KMS-11 (cell line): Measurements from ENCODE around the gene ESRRB.

Experiments
- H2AFZ ChIP-seq: fragments of 200-600 bp; sonication (generic); 2 replicates; pipeline ENCODE4 v1.6.1; 2016; ENCODE audit warnings: antibody characterized with exemption, mixed run types, low read depth
- H3K27ac ChIP-seq: fragments of 200-600 bp; sonication (generic); 2 replicates; pipeline ENCODE4 v1.6.1; 2016; ENCODE audit warnings: mild to moderate bottlenecking, mixed run types
- H3K27me3 ChIP-seq: fragments of 200-600 bp; sonication (generic); 2 replicates; pipeline ENCODE4 v1.6.1; 2017; ENCODE audit warnings: mild to moderate bottlenecking, low read depth, mixed run types, moderate library complexity; ENCODE audit not compliant: insufficient read depth
- H3K36me3 ChIP-seq: fragments of 200-600 bp; sonication (generic); 2 replicates; pipeline ENCODE4 v1.6.1; 2017; ENCODE audit warnings: mild to moderate bottlenecking, mixed run types; ENCODE audit not compliant: insufficient read depth
- H3K4me1 ChIP-seq: fragments of 200-600 bp; sonication (generic); 2 replicates; pipeline ENCODE4 v1.6.1; 2016; ENCODE audit warnings: mild to moderate bottlenecking, low read depth, mixed run types; ENCODE audit not compliant: poor library complexity, severe bottlenecking
- H3K4me2 ChIP-seq: fragments of 200-600 bp; sonication (generic); 2 replicates; pipeline ENCODE4 v1.7.0; 2016; ENCODE audit warnings: mild to moderate bottlenecking, mixed run types
- H3K4me3 ChIP-seq: fragments of 200-600 bp; sonication (generic); IDR thresholded peaks from 2 replicates; pipeline ENCODE4 v1.6.1; 2017; ENCODE audit warnings: low read depth, low read length, mixed read lengths; ENCODE audit not compliant: insufficient read depth
- H3K79me2 ChIP-seq: fragments of 200-600 bp; sonication (generic); 2 replicates; pipeline ENCODE4 v1.6.1; 2016; ENCODE audit warnings: low read depth, mixed run types; ENCODE audit not compliant: insufficient read depth
- H3K9ac ChIP-seq: fragments of 200-600 bp; sonication (generic); 2 replicates; pipeline ENCODE4 v1.6.1; 2016; ENCODE audit warnings: mild to moderate bottlenecking, mixed run types
- H4K20me1 ChIP-seq: fragments of 200-600 bp; sonication (generic); 2 replicates; pipeline ENCODE4 v1.6.1; 2016; ENCODE audit warnings: mild to moderate bottlenecking, mixed run types; ENCODE audit not compliant: insufficient read depth
- CTCF ChIP-seq: fragments of 200-600 bp; sonication (generic); conservative IDR thresholded peaks from 2 replicates; pipeline ENCODE4 v1.6.1; 2017; ENCODE audit warnings: low read depth, mild to moderate bottlenecking, antibody characterized with exemption, low read length, moderate library complexity, mixed read lengths

Gene ESRRB

GRCh38 chr14:76462330-76462729, 86.4 kb downstream of the ESRRB start:
- H3K4me2 ChIP-seq = no peak overlapping the region
- H3K27ac ChIP-seq = no peak overlapping the region
- H3K36me3 ChIP-seq = no peaks in the 10 kb centered on the region
- H3K4me3 ChIP-seq = no peak overlapping the region
- H3K27me3 ChIP-seq = no peaks in the 10 kb centered on the region
- H3K9ac ChIP-seq = no peak overlapping the region
- no peaks in the 10 kb centered on the region for H3K79me2 ChIP-seq
- no peak overlapping the region for H2AFZ ChIP-seq
- no peaks in the 10 kb centered on the region for H3K4me1 ChIP-seq
- H4K20me1 ChIP-seq = no peaks in the 10 kb centered on the region
- TF ChIP-seq CTCF = no peak

- Histone ChIP-seq H3K79me2 (no peaks in the 10 kb centered on the region), H4K20me1 (no peaks in the 10 kb centered on the region), H3K27me3 (no peaks in the 10 kb centered on the region), H3K9ac (no peak overlapping the region), H3K27ac (no peak overlapping the region), H3K4me3 (no peak overlapping the region), H2AFZ (no peak overlapping the region), H3K4me2 (no peak overlapping the region), H3K36me3 (no peaks in the 10 kb centered on the region), H3K4me1 (no peaks in the 10 kb centered on the region)
- TF ChIP-seq CTCF = no peak
Measured at GRCh38 chr14:76463105-76463504, 87.2 kb downstream of the ESRRB start.

GRCh38 chr14:76464856-76465255, 88.9 kb downstream of the ESRRB start:
- Histone ChIP-seq H4K20me1 (no peaks in the 10 kb centered on the region), H3K4me1 (no peaks in the 10 kb centered on the region), H3K9ac (no peak overlapping the region), H2AFZ (no peak overlapping the region), H3K27me3 (no peaks in the 10 kb centered on the region), H3K4me3 (no peak overlapping the region), H3K36me3 (no peaks in the 10 kb centered on the region), H3K79me2 (no peaks in the 10 kb centered on the region), H3K27ac (no peak overlapping the region), H3K4me2 (no peak overlapping the region)
- no peak for TF ChIP-seq CTCF

GRCh38 chr14:76465664-76466063, 89.7 kb downstream of the ESRRB start:
- Histone ChIP-seq H3K79me2 (no peaks in the 10 kb centered on the region), H3K4me2 (no peak overlapping the region), H3K4me3 (no peak overlapping the region), H3K9ac (no peak overlapping the region), H3K27ac (no peak overlapping the region), H4K20me1 (no peaks in the 10 kb centered on the region), H3K27me3 (no peaks in the 10 kb centered on the region), H3K4me1 (no peaks in the 10 kb centered on the region), H2AFZ (no peak overlapping the region), H3K36me3 (no peaks in the 10 kb centered on the region)
- no peak for TF ChIP-seq CTCF
